Activated naive CD4-positive, alpha-beta T cell treated with anti-CD3 and anti-CD28 coated beads for 36 hours (primary cell): ENCODE results near the gene OAT. TPM values are rescaled to one million over a fixed set of nuclear protein-coding genes. Genes with fewer than 3 reads are reported as not detected.

Experiments used
- total RNA-seq, 2 experiments: library from RNA; stranded (reverse); gene quantifications; one replicate each; pipeline ENCODE4 v1.2.3, GENCODE V29; 2021

Gene OAT
- total RNA-seq, 2 experiments from 2014 or later, result 37.4 to 41.6 TPM

Other genes starting within 250 kb of the OAT start
- not detected for gene NKX1-2, start 31.1 kb upstream of the OAT start, total RNA-seq
- 10 to 100 TPM; 17.7 TPM for gene LHPP, start 42.9 kb upstream of the OAT start, total RNA-seq